ENCODE data around the gene CDH26.
A peak's percentile ranks its signal among the peaks of the same experiment; 100 is the strongest.

CDH26 gene

GRCh38 chr20:59932616-59933295 lies 25.5 kb upstream of the CDH26 start:
- no peak for FAIRE-seq
- no peak for DNase-seq (ENCODE audit: insufficient read length, low spot score)
- TF ChIP-seq PAX5 (IDR thresholded peaks at IDR 0.05; ENCODE audit: insufficient read depth, low read length, severe bottlenecking) = no peak
- TF ChIP-seq TAF1 (IDR thresholded peaks at IDR 0.05; ENCODE audit: low read depth, low read length) = no peak
- no peak for TF ChIP-seq POU2F2 (IDR thresholded peaks at IDR 0.05; ENCODE audit: low read depth, low read length)
- no peak for TF ChIP-seq POLR2A (IDR thresholded peaks at IDR 0.05; ENCODE audit: low read depth, low read length)
- no peak for TF ChIP-seq SPI1 (IDR thresholded peaks at IDR 0.05; ENCODE audit: low read depth, low read length)
- TF ChIP-seq POLR2AphosphoS5 (IDR thresholded peaks at IDR 0.05; ENCODE audit: low read depth, low read length) = no peak

- DNase-seq (ENCODE audit: insufficient read length, low spot score) (no peak), FAIRE-seq (no peak)
Measured at GRCh38 chr20:59933296-59933848, 24.9 kb upstream of the CDH26 start, which contains the start of gene SYCP2. Gene SYCP2 (minus strand): TSS chr20:59933637. CDS start chr20:59922413, 11,224 bp downstream.

GRCh38 chr20:59933849-59934585 lies 24.2 kb upstream of the CDH26 start:
- FAIRE-seq = no peak
- DNase-seq (ENCODE audit: insufficient read length, low spot score) = peak; percentile 71
- no peak for TF ChIP-seq TAF1 (IDR thresholded peaks at IDR 0.05; ENCODE audit: low read depth, low read length)
- TF ChIP-seq POLR2A (IDR thresholded peaks at IDR 0.05; ENCODE audit: low read depth, low read length) = no peak
- TF ChIP-seq SPI1 (IDR thresholded peaks at IDR 0.05; ENCODE audit: low read depth, low read length) = no peak
- TF ChIP-seq POU2F2 (IDR thresholded peaks at IDR 0.05; ENCODE audit: low read depth, low read length) = no peak
- no peak for TF ChIP-seq PAX5 (IDR thresholded peaks at IDR 0.05; ENCODE audit: insufficient read depth, low read length, severe bottlenecking)
- no peak for TF ChIP-seq POLR2AphosphoS5 (IDR thresholded peaks at IDR 0.05; ENCODE audit: low read depth, low read length)

More at GRCh38 chr20:59933296-59933848, 24.9 kb upstream of the CDH26 start, which contains the start of gene SYCP2:
- TF ChIP-seq SPI1 (IDR thresholded peaks at IDR 0.05; ENCODE audit: low read depth, low read length) (no peak), POLR2AphosphoS5 (IDR thresholded peaks at IDR 0.05; ENCODE audit: low read depth, low read length) (no peak), TAF1 (IDR thresholded peaks at IDR 0.05; ENCODE audit: low read depth, low read length) (no peak), POLR2A (IDR thresholded peaks at IDR 0.05; ENCODE audit: low read depth, low read length) (no peak)

- no peak for FAIRE-seq
- TF ChIP-seq PAX5 (IDR thresholded peaks at IDR 0.05; ENCODE audit: insufficient read depth, low read length, severe bottlenecking) (no peak), POU2F2 (IDR thresholded peaks at IDR 0.05; ENCODE audit: low read depth, low read length) (no peak), SPI1 (IDR thresholded peaks at IDR 0.05; ENCODE audit: low read depth, low read length) (no peak), POLR2A (IDR thresholded peaks at IDR 0.05; ENCODE audit: low read depth, low read length) (no peak), TAF1 (IDR thresholded peaks at IDR 0.05; ENCODE audit: low read depth, low read length) (no peak), POLR2AphosphoS5 (IDR thresholded peaks at IDR 0.05; ENCODE audit: low read depth, low read length) (no peak)
Measured at GRCh38 chr20:59935457-59936185, 22.6 kb upstream of the CDH26 start.

GRCh38 chr20:59936409-59936808 lies 21.8 kb upstream of the CDH26 start:
- TF ChIP-seq SPI1 (IDR thresholded peaks at IDR 0.05; ENCODE audit: low read depth, low read length) = no peak
- TF ChIP-seq POU2F2 (IDR thresholded peaks at IDR 0.05; ENCODE audit: low read depth, low read length) = no peak
- no peak for TF ChIP-seq TAF1 (IDR thresholded peaks at IDR 0.05; ENCODE audit: low read depth, low read length)
- no peak for TF ChIP-seq POLR2AphosphoS5 (IDR thresholded peaks at IDR 0.05; ENCODE audit: low read depth, low read length)
- TF ChIP-seq POLR2A (IDR thresholded peaks at IDR 0.05; ENCODE audit: low read depth, low read length) = no peak
- no peak for TF ChIP-seq PAX5 (IDR thresholded peaks at IDR 0.05; ENCODE audit: insufficient read depth, low read length, severe bottlenecking)
- no peak for DNase-seq (ENCODE audit: insufficient read length, low spot score)
- FAIRE-seq = no peak

More at GRCh38 chr20:59935457-59936185, 22.6 kb upstream of the CDH26 start:
- no peak for DNase-seq (ENCODE audit: insufficient read length, low spot score)

- DNase-seq (ENCODE audit: insufficient read length, low spot score) = no peak
- TF ChIP-seq TAF1 (IDR thresholded peaks at IDR 0.05; ENCODE audit: low read depth, low read length) = no peak
- no peak for TF ChIP-seq SPI1 (IDR thresholded peaks at IDR 0.05; ENCODE audit: low read depth, low read length)
- TF ChIP-seq POLR2A (IDR thresholded peaks at IDR 0.05; ENCODE audit: low read depth, low read length) = no peak
- TF ChIP-seq POU2F2 (IDR thresholded peaks at IDR 0.05; ENCODE audit: low read depth, low read length) = no peak
- TF ChIP-seq POLR2AphosphoS5 (IDR thresholded peaks at IDR 0.05; ENCODE audit: low read depth, low read length) = no peak
- TF ChIP-seq PAX5 (IDR thresholded peaks at IDR 0.05; ENCODE audit: insufficient read depth, low read length, severe bottlenecking) = no peak
- no peak for FAIRE-seq
Measured at GRCh38 chr20:59937150-59937549, 21.1 kb upstream of the CDH26 start.

GRCh38 chr20:59938221-59938620 lies 20.0 kb upstream of the CDH26 start:
- DNase-seq (ENCODE audit: insufficient read length, low spot score) (no peak), FAIRE-seq (no peak)
- TF ChIP-seq PAX5 (IDR thresholded peaks at IDR 0.05; ENCODE audit: insufficient read depth, low read length, severe bottlenecking) = no peak
- no peak for TF ChIP-seq SPI1 (IDR thresholded peaks at IDR 0.05; ENCODE audit: low read depth, low read length)

- DNase-seq (ENCODE audit: insufficient read length, low spot score) = no peak
- no peak for FAIRE-seq
- TF ChIP-seq POU2F2 (IDR thresholded peaks at IDR 0.05; ENCODE audit: low read depth, low read length) (no peak), TAF1 (IDR thresholded peaks at IDR 0.05; ENCODE audit: low read depth, low read length) (no peak), POLR2A (IDR thresholded peaks at IDR 0.05; ENCODE audit: low read depth, low read length) (no peak)
Measured at GRCh38 chr20:59938696-59939051, 19.5 kb upstream of the CDH26 start.

All from GM12891 (cell line).